ENCODE measurements around the gene FAM193A.

FAM193A gene

GRCh38 chr4:2638730-2639129, 102.3 kb downstream of the FAM193A start:
- TF ChIP-seq SIN3A (IDR thresholded peaks at IDR 0.05; ENCODE audit: borderline replicate concordance, insufficient read depth, low read length) (no peak), FOXP2 (optimal IDR thresholded peaks at IDR 0.05; ENCODE audit: borderline replicate concordance, extremely low read depth, extremely low read length, insufficient read depth) (no peak), POLR2AphosphoS5 (IDR thresholded peaks at IDR 0.05; ENCODE audit: low read depth, low read length) (no peak), REST (IDR thresholded peaks at IDR 0.05; ENCODE audit: insufficient read depth in 1 of 2, low read depth in 2 of 2, low read length in 2 of 2) (no peak), TAF1 (IDR thresholded peaks at IDR 0.05; ENCODE audit: borderline replicate concordance, insufficient read depth, low read length) (no peak)

- TF ChIP-seq REST (IDR thresholded peaks at IDR 0.05; ENCODE audit: insufficient read depth in 1 of 2, low read depth in 2 of 2, low read length in 2 of 2): no peak
- no peak for TF ChIP-seq SIN3A (IDR thresholded peaks at IDR 0.05; ENCODE audit: borderline replicate concordance, insufficient read depth, low read length)
- no peak for TF ChIP-seq POLR2AphosphoS5 (IDR thresholded peaks at IDR 0.05; ENCODE audit: low read depth, low read length)
- no peak for TF ChIP-seq FOXP2 (optimal IDR thresholded peaks at IDR 0.05; ENCODE audit: borderline replicate concordance, extremely low read depth, extremely low read length, insufficient read depth)
- no peak for TF ChIP-seq TAF1 (IDR thresholded peaks at IDR 0.05; ENCODE audit: borderline replicate concordance, insufficient read depth, low read length)
These were observed 106.5 kb downstream of the FAM193A start for GRCh38 chr4:2642968-2643367.

DNA sequence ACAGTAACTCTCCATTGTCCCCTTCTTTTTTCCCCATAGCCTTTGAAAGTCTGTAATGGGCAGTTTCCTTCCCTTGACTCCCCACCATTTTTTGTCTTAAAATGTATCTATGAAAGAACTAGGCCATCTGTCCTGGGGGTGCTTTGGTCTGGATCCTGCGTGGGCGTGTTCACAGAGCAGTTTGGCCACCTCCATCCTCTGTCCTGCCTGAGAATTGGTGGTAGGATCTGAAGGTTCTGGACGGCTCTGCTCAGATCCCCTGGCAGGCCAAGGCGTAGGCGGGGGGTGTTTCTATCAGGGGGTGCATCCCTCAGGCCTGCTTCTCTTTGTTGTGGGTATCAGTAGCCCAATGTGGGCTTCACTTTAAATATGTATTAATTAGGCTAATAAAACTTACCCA, 107.1 kb downstream of the FAM193A start:
- TF ChIP-seq POLR2AphosphoS5 (IDR thresholded peaks at IDR 0.05; ENCODE audit: low read depth, low read length): no peak
- no peak for TF ChIP-seq FOXP2 (optimal IDR thresholded peaks at IDR 0.05; ENCODE audit: borderline replicate concordance, extremely low read depth, extremely low read length, insufficient read depth)
- TF ChIP-seq SIN3A (IDR thresholded peaks at IDR 0.05; ENCODE audit: borderline replicate concordance, insufficient read depth, low read length): no peak
- no peak for TF ChIP-seq REST (IDR thresholded peaks at IDR 0.05; ENCODE audit: insufficient read depth in 1 of 2, low read depth in 2 of 2, low read length in 2 of 2)
- TF ChIP-seq TAF1 (IDR thresholded peaks at IDR 0.05; ENCODE audit: borderline replicate concordance, insufficient read depth, low read length): no peak

GRCh38 chr4:2646396-2647149, 110.1 kb downstream of the FAM193A start:
- TF ChIP-seq FOXP2 (optimal IDR thresholded peaks at IDR 0.05; ENCODE audit: borderline replicate concordance, extremely low read depth, extremely low read length, insufficient read depth) (no peak), REST (IDR thresholded peaks at IDR 0.05; ENCODE audit: insufficient read depth in 1 of 2, low read depth in 2 of 2, low read length in 2 of 2) (no peak), TAF1 (IDR thresholded peaks at IDR 0.05; ENCODE audit: borderline replicate concordance, insufficient read depth, low read length) (no peak), POLR2AphosphoS5 (IDR thresholded peaks at IDR 0.05; ENCODE audit: low read depth, low read length) (no peak), SIN3A (IDR thresholded peaks at IDR 0.05; ENCODE audit: borderline replicate concordance, insufficient read depth, low read length) (no peak)
